SJSA1 (cell line): ENCODE data around the gene PRR33. TPM values are rescaled to one million over a fixed set of nuclear protein-coding genes. Genes with fewer than 3 reads are reported as not detected.

Experiments used
- DNase-seq, 2 experiments: peaks; one replicate each; pipeline ENCODE4 v3.0.0-alpha.2; 2015 to 2020; ENCODE audit warnings: low spot score in 2 of 2, low read depth in 1 of 2
- H3K27ac ChIP-seq: fragments of 250-450 bp; sonication (Bioruptor Pico); 2 replicates; pipeline ENCODE4 v1.5.1; 2020; ENCODE audit warnings: mild to moderate bottlenecking, moderate library complexity
- H3K27me3 ChIP-seq: fragments of 250-450 bp; sonication (Bioruptor Pico); replicated peaks from 2 replicates; pipeline ENCODE4 v1.5.1; 2020; ENCODE audit warnings: mild to moderate bottlenecking, moderate library complexity
- H3K36me3 ChIP-seq: fragments of 250-450 bp; sonication (Bioruptor Pico); 2 replicates; pipeline ENCODE4 v1.5.1; 2020; ENCODE audit warnings: mild to moderate bottlenecking
- H3K4me1 ChIP-seq: fragments of 250-450 bp; sonication (Bioruptor Pico); replicated peaks from 2 replicates; pipeline ENCODE4 v1.6.1; 2021; ENCODE audit warnings: mild to moderate bottlenecking
- H3K4me3 ChIP-seq: fragments of 250-450 bp; sonication (Bioruptor Pico); 2 replicates; pipeline ENCODE4 v1.5.1; 2020; ENCODE audit warnings: mild to moderate bottlenecking
- H3K9me3 ChIP-seq: fragments of 250-450 bp; sonication (Bioruptor Pico); replicated peaks from 2 replicates; pipeline ENCODE4 v1.5.1; 2020; ENCODE audit warnings: mild to moderate bottlenecking
- total RNA-seq: library from RNA; depleted of rRNA; stranded (reverse); fragments of >200 nt; shearing (Covaris generic); gene quantifications from 2 replicates; pipeline ENCODE4 v1.2.3, GENCODE V29; 2014

Gene PRR33
- total RNA-seq, 1 experiment from 2014 or later, result not detected

- H3K27me3 ChIP-seq, result peaks cover 5% of the 10 kb centered on the region; the same call in 1 of the 2 replicates
- H3K4me3 ChIP-seq, result no peak overlapping the region
- no peaks in the 10 kb centered on the region for H3K9me3 ChIP-seq
- peaks cover 61% of the 10 kb centered on the region for H3K4me1 ChIP-seq
- H3K36me3 ChIP-seq, result no peaks in the 10 kb centered on the region
- no peak overlapping the region for H3K27ac ChIP-seq
- no peak for DNase-seq
Observed at GRCh38 chr11:1924181-1924580, 32.5 kb upstream of the PRR33 start.

GRCh38 chr11:1923201-1923956 is 31.7 kb upstream of the PRR33 start:
- peaks cover 5% of the 10 kb centered on the region; the same call in 1 of the 2 replicates for H3K27me3 ChIP-seq
- H3K9me3 ChIP-seq, result no peaks in the 10 kb centered on the region
- H3K27ac ChIP-seq, result no peak overlapping the region
- peaks cover 53% of the 10 kb centered on the region for H3K4me1 ChIP-seq
- DNase-seq, result no peak
- H3K36me3 ChIP-seq, result no peaks in the 10 kb centered on the region
- H3K4me3 ChIP-seq, result no peak overlapping the region

GRCh38 chr11:1922481-1923081 is 30.9 kb upstream of the PRR33 start:
- Histone ChIP-seq H3K27ac (peak overlapping the region; percentile 90), H3K36me3 (no peaks in the 10 kb centered on the region), H3K4me3 (no peak overlapping the region), H3K27me3 (peaks cover 5% of the 10 kb centered on the region; the same call in 1 of the 2 replicates), H3K4me1 (peaks cover 45% of the 10 kb centered on the region), H3K9me3 (no peaks in the 10 kb centered on the region)
- no peak for DNase-seq

GRCh38 chr11:1921574-1922141 is 30.0 kb upstream of the PRR33 start:
- peaks cover 36% of the 10 kb centered on the region for H3K4me1 ChIP-seq
- H3K27ac ChIP-seq, result peak overlapping the region; percentile 90
- H3K4me3 ChIP-seq, result no peak overlapping the region
- no peaks in the 10 kb centered on the region for H3K36me3 ChIP-seq
- DNase-seq, result peak; percentile 67 to 68
- peaks cover 5% of the 10 kb centered on the region; the same call in 1 of the 2 replicates for H3K27me3 ChIP-seq
- H3K9me3 ChIP-seq, result no peaks in the 10 kb centered on the region

DNA sequence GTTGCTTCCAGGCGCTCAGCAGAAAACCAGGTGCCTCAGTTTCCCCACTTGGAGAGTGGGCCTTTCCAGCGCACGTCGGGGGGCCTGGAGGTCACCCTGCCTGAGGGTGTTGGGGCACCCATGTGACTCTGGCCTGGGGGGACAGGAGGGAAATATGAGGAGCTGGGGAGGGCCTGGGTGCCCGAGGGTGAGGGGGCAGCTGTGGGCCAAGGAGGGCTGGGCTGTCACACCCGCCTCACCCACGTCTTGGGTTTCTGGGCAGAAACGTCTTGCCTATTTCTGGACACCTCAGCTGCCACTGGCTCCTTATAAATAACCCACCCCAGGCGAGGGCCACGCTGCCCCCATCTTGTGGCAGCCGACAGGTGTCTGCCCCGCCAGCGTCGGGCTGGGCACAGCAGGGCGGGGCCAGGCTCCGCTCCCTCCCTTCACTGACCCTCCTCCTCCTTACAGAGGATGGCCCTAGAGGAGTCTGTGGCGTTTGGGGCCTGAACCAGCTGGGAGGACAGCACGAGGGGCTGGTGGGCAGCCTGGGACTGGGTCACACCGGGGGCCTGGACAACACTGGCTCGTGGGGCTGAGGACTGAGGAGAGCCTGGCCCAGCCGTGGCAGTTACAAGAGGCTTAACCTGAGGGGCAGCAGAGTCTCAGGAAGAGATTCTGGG is 29.3 kb upstream of the PRR33 start:
- peaks cover 5% of the 10 kb centered on the region; the same call in 1 of the 2 replicates for H3K27me3 ChIP-seq
- H3K27ac ChIP-seq, result peak overlapping the region; percentile 90
- no peaks in the 10 kb centered on the region for H3K36me3 ChIP-seq
- DNase-seq, result no peak
- H3K4me1 ChIP-seq, result peaks cover 29% of the 10 kb centered on the region
- H3K9me3 ChIP-seq, result no peaks in the 10 kb centered on the region
- no peak overlapping the region for H3K4me3 ChIP-seq

GRCh38 chr11:1920128-1920908 is 28.6 kb upstream of the PRR33 start:
- H3K27ac ChIP-seq, result no peak overlapping the region; the same call in 1 of the 2 replicates

DNA sequence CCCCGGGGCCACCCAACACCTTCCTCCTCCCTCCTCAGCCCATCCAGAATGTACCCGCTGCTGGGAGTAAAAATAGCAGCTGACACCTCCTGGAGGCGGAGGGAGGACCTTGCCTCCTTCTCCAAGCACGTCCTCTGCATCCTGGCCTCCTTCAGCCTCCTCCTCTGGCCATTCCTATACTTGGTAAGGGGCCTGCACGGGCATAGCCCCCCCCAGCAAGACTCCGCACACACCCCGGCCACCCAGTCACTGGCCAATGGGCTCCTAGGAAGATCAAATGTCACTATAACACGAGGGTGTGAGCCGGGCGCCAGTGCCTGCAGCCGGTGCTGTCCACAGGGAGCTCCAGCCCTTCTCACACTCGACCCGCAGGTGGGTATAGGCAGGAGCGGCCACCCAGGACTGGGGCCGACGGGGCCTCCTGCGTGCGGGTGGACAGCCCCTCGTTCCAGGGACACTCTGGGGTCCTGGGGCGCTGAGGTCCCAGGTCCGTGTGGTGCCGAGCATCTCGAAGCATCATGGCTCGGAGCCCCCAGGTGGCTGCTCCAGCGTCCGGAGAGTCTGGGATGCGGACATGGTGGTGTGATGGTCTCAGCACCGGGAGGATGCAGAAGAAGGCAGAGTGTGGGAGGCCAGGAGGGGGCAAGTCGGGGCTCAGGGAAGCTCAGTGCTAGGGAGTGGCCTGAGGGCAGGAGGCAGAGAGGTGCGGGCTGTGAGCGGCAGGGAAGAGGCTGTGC is 27.9 kb upstream of the PRR33 start, which contains the start of gene TNNT3:
TNNT3 (plus strand) TSS at position 313 of the 737 bp plus-strand sequence. CDS start 3,172 bp downstream, outside the sequence.
- Histone ChIP-seq H3K9me3 (no peaks in the 10 kb centered on the region), H3K4me3 (no peak within 1 kb of the TSS), H3K36me3 (no peaks in the 10 kb centered on the region), H3K27ac (no peak within 1 kb of the TSS), H3K27me3 (peaks cover 5% of the 10 kb centered on the region; the same call in 1 of the 2 replicates), H3K4me1 (peaks cover 27% of the 10 kb centered on the region)
- no peak for DNase-seq

More at GRCh38 chr11:1920128-1920908, 28.6 kb upstream of the PRR33 start:
- no peak overlapping the region for H3K4me3 ChIP-seq
- H3K9me3 ChIP-seq, result no peaks in the 10 kb centered on the region
- H3K27me3 ChIP-seq, result peaks cover 5% of the 10 kb centered on the region; the same call in 1 of the 2 replicates
- H3K36me3 ChIP-seq, result no peaks in the 10 kb centered on the region
- peaks cover 27% of the 10 kb centered on the region for H3K4me1 ChIP-seq
- no peak for DNase-seq

DNA sequence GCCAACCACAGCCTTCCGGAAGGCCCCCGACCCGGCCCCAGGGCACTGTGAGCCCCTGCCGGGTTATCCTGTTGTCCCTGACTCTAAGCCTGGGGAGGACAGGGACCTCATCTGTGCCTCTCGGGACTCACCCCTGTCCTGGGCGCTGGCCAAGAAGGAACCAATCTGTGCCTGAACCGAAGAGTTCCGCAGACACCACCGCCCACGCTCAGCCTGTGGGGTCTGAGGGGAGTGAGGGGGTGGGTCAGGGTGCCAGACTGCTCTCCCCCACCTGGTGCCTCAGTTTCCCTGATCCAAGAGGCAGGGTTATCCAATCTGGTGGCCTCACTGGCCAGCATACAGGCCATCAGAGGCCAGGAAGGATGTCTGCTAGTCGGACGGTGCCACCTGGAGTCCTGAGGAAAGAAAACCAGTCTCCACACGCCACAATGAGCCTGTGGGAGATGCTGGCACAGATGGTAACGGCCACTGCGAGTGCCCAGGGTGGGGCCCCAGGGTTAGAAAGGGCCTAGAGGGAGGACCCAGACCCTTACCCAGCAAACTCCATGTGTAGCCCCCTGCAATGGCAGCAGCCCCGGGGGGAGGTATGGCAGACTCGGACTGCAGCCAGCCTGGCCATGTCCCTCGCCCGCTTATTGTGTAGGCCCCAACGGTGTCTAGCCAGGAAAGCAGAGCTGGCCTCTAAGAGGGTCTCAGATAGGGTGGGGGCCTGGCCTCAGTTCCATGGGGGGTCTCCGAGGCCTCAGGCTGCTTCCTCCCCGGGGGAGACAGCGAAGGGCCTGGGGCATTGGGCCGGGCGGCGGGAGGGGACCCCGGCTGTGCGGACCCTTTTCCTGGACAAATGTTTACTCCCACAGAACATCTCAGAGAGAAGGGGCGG is 27.0 kb upstream of the PRR33 start:
- no peak for DNase-seq
- Histone ChIP-seq H3K27me3 (peaks cover 5% of the 10 kb centered on the region; the same call in 1 of the 2 replicates), H3K36me3 (no peaks in the 10 kb centered on the region), H3K9me3 (no peaks in the 10 kb centered on the region), H3K27ac (no peak overlapping the region), H3K4me3 (no peak overlapping the region), H3K4me1 (peaks cover 27% of the 10 kb centered on the region)

- H3K4me1 ChIP-seq, result peaks cover 21% of the 10 kb centered on the region
- DNase-seq, result no peak
Observed at GRCh38 chr11:1917523-1918435, 26.1 kb upstream of the PRR33 start.

DNA sequence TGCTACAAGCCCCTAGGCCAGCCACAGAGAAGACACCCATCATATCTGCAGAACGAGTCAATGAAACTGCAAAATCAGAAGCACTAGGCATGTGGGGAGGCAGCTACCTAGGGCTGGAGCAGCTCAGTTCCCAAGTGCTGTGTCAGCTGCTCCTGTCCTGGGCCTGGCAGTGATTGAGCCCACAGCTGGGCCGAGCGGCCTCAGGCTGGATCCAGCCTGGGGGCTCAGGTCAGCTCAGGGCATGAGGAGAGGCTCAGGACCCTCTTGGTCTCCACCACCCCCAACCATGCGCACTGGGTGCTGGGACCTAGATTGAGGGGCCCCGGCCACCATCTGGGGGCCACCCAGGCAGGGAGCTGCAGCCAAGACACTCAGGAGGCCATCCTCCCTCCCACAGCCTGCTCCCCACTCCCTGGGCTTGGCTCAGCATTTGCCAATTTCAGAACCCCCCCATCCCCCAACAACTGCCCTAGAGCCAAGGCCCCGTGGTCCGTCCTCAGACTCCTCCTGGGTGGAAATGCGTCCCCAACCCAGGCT is 25.4 kb upstream of the PRR33 start:
- Histone ChIP-seq H3K4me3 (no peak overlapping the region), H3K4me1 (peaks cover 14% of the 10 kb centered on the region), H3K9me3 (no peaks in the 10 kb centered on the region), H3K36me3 (no peaks in the 10 kb centered on the region), H3K27me3 (no peaks in the 10 kb centered on the region), H3K27ac (no peak overlapping the region)
- no peak for DNase-seq

More at GRCh38 chr11:1917523-1918435, 26.1 kb upstream of the PRR33 start:
- no peaks in the 10 kb centered on the region for H3K9me3 ChIP-seq
- H3K27me3 ChIP-seq, result 0 out of 2 replicates have a peak, but pooled peaks cover 3% of the 10 kb centered on the region
- H3K4me3 ChIP-seq, result no peak overlapping the region
- no peaks in the 10 kb centered on the region for H3K36me3 ChIP-seq
- no peak overlapping the region for H3K27ac ChIP-seq
